HepG2 (cell line): Measurements from ENCODE around the gene TESK1. TPM values are rescaled to one million over a fixed set of nuclear protein-coding genes. Genes with fewer than 3 reads are reported as not detected.
A peak's percentile ranks its signal among the peaks of the same experiment; 100 is the strongest.

Experiments
- AGO2 ChIP-seq: fragments of 200-400 bp; formaldehyde crosslinking; optimal IDR thresholded peaks from 2 replicates; pipeline ENCODE3; 2017; ENCODE audit warnings: mild to moderate bottlenecking, low read depth, low read length, moderate library complexity
- HHEX ChIP-seq: IDR thresholded peaks from 2 replicates; pipeline ENCODE4 v1.6.1; 2016; ENCODE audit warnings: control low read depth
- HNRNPUL1 ChIP-seq: fragments of 200-400 bp; formaldehyde crosslinking; IDR thresholded peaks from 2 replicates; pipeline ENCODE4 v1.6.1; 2017; ENCODE audit warnings: low read depth, mild to moderate bottlenecking, low read length, moderate library complexity
- JUNB ChIP-seq: sonication (generic); formaldehyde crosslinking; IDR thresholded peaks from 2 replicates; pipeline ENCODE4 v1.8.0; 2022; ENCODE audit warnings: missing genetic modification reagents, mild to moderate bottlenecking, borderline replicate concordance
- MLX ChIP-seq: IDR thresholded peaks from 2 replicates; pipeline ENCODE4 v1.6.1; 2016
- NRL ChIP-seq: sonication (generic); formaldehyde crosslinking; IDR thresholded peaks from 2 replicates; pipeline ENCODE4 v1.5.0; 2020; ENCODE audit warnings: missing genetic modification reagents, mild to moderate bottlenecking, moderate library complexity, borderline replicate concordance
- PTBP1 ChIP-seq: fragments of 200-400 bp; formaldehyde crosslinking; IDR thresholded peaks from 2 replicates; pipeline ENCODE4 v1.6.1; 2018; ENCODE audit warnings: low read length, low read depth; ENCODE audit not compliant: poor library complexity, severe bottlenecking
- TAF1 ChIP-seq: sonication (generic); formaldehyde crosslinking; IDR thresholded peaks from 2 replicates; pipeline ENCODE4 v1.4.0; 2020; ENCODE audit warnings: missing genetic modification reagents
- ZBTB8A ChIP-seq: sonication (generic); formaldehyde crosslinking; IDR thresholded peaks from 2 replicates; pipeline ENCODE4 v1.4.0; 2020; ENCODE audit warnings: mild to moderate bottlenecking, low read depth, missing genetic modification reagents, borderline replicate concordance
- ZC3H13 ChIP-seq: sonication (generic); formaldehyde crosslinking; IDR thresholded peaks from 2 replicates; pipeline ENCODE4 v1.8.1; 2023; ENCODE audit warnings: mild to moderate bottlenecking, missing genetic modification reagents, moderate library complexity
- ZFP36 ChIP-seq: fragments of 150-350 bp; IDR thresholded peaks from 2 replicates; pipeline ENCODE4 v1.6.1; 2018; ENCODE audit warnings: borderline replicate concordance, low read length, low read depth; ENCODE audit not compliant: partially characterized antibody
- ZNF20 ChIP-seq: sonication (generic); formaldehyde crosslinking; IDR thresholded peaks from 2 replicates; pipeline ENCODE4 v1.4.0; 2020; ENCODE audit warnings: mild to moderate bottlenecking, moderate library complexity, missing genetic modification reagents
- ZNF451 ChIP-seq: sonication (generic); formaldehyde crosslinking; IDR thresholded peaks from 2 replicates; pipeline ENCODE4 v1.5.0; 2020; ENCODE audit warnings: mild to moderate bottlenecking, missing genetic modification reagents
- ZNF484 ChIP-seq: sonication (generic); formaldehyde crosslinking; IDR thresholded peaks from 2 replicates; pipeline ENCODE4 v1.5.1; 2020; ENCODE audit warnings: mild to moderate bottlenecking, low read depth, missing genetic modification reagents, borderline replicate concordance
- ZNF691 ChIP-seq: sonication (generic); formaldehyde crosslinking; IDR thresholded peaks from 2 replicates; pipeline ENCODE4 v1.4.0; 2020; ENCODE audit warnings: missing genetic modification reagents, low read depth, mild to moderate bottlenecking, borderline replicate concordance
- ZNF768 ChIP-seq: sonication (generic); formaldehyde crosslinking; IDR thresholded peaks from 2 replicates; pipeline ENCODE4 v1.4.0; 2020; ENCODE audit warnings: missing genetic modification reagents
- ZNF776 ChIP-seq: sonication (generic); formaldehyde crosslinking; IDR thresholded peaks from 2 replicates; pipeline ENCODE4 v1.4.0; 2020; ENCODE audit warnings: mild to moderate bottlenecking, missing genetic modification reagents
- ZXDC ChIP-seq: sonication (generic); formaldehyde crosslinking; IDR thresholded peaks from 2 replicates; pipeline ENCODE4 v1.5.0; 2020; ENCODE audit warnings: mild to moderate bottlenecking, missing genetic modification reagents
- ZZZ3 ChIP-seq: sonication (generic); formaldehyde crosslinking; IDR thresholded peaks from 2 replicates; pipeline ENCODE4 v1.4.0; 2020; ENCODE audit warnings: missing genetic modification reagents, mild to moderate bottlenecking, borderline replicate concordance
- polyA plus RNA-seq, 8 experiments: library from polyadenylated mRNA; depleted of rRNA in 3 of 8; stranded (reverse) in 7 of 8; unstranded in 1 of 8; fragments of >200 nt; fragmentation: Illumina TruSeq in 4 of 8; extraction: Trizol in 4 of 8; gene quantifications; 2 replicates each; pipeline versions ENCODE4 v1.2.1 to v1.2.3, GENCODE V29; 2011 to 2016; ENCODE audit warnings: low read depth in 4 of 8, missing spikeins in 1 of 8, mixed read lengths in 1 of 8; ENCODE audit not compliant: insufficient read depth in 1 of 8
- total RNA-seq, 5 experiments: library from RNA; depleted of rRNA; stranded (reverse); fragments of >200 nt; fragmentation: Illumina TruSeq; extraction: Trizol; gene quantifications; 2 replicates each; pipeline ENCODE4 v1.2.3, GENCODE V29; 2016; ENCODE audit warnings: low read depth in 1 of 5

Gene TESK1
- total and polyA plus RNA-seq, 2 of the 13 experiments (the other 11 are each of a cell fraction or from before 2014, with no cell fraction given) = 7.3 to 13.6 TPM

- TF ChIP-seq ZFP36 (no peak), ZC3H13 (peak; percentile 93), ZNF691 (CRISPR knock-in tag) (no peak), ZNF484 (peak; percentile 87; the same call in 1 of the 2 replicates), ZNF776 (CRISPR knock-in tag) (peak; percentile 94), HHEX (CRISPR knock-in tag) (no peak), ZNF20 (CRISPR knock-in tag) (peak; percentile 37; the same call in 1 of the 2 replicates), ZBTB8A (no peak), AGO2 (peak; percentile 99), ZZZ3 (0 out of 2 replicates have a peak, but pooled peaks have one; percentile 10), ZXDC (CRISPR knock-in tag) (no peak), ZNF451 (peak; percentile 62; the same call in 1 of the 2 replicates), JUNB (CRISPR knock-in tag) (no peak), NRL (CRISPR knock-in tag) (peak; percentile 33; the same call in 1 of the 2 replicates), PTBP1 (peak; percentile 46), HNRNPUL1 (0 out of 2 replicates have a peak, but pooled peaks have one; percentile 51), ZNF768 (CRISPR knock-in tag) (peak; percentile 73), TAF1 (CRISPR knock-in tag) (peak; percentile 88), MLX (CRISPR knock-in tag) (no peak; the same call in 1 of the 2 replicates)
Measured at GRCh38 chr9:35658137-35658967, 53.3 kb downstream of the TESK1 start, which contains the start of gene CCDC107 (continued).
